ENCODE measurements around the gene RDM1.

The RDM1 gene

DNA sequence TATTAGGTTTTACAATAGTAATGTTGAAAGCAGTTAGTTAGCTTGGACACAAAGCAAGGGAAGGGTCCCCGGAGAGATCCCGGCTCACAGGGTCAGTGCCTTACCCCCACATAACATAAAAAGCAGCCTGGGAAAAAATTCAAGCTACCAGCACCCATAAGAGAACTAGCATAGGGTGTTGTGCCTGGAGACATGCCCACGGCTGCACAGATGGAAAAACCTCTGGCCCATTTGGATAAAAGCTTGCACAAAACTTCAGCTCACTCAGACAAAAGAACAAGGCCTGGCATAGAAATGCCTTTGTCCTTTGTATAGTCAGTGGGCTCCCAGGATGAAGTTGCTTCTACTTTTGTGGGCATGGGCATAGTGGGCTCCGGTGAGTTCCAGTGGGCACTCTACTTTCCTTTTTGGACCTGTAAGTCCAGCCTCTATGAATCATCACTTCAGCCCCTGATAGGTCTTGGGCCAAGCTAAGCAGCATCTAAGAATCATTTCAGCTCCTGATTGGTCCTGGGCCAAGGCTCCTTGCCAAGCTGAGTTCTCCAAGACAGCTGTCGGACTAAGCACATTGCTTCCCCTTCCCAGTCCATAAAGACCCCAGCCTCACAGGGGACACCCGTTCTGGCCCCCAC, 1.3 kb upstream of the RDM1 start:
- no peak for DNase-seq

DNA sequence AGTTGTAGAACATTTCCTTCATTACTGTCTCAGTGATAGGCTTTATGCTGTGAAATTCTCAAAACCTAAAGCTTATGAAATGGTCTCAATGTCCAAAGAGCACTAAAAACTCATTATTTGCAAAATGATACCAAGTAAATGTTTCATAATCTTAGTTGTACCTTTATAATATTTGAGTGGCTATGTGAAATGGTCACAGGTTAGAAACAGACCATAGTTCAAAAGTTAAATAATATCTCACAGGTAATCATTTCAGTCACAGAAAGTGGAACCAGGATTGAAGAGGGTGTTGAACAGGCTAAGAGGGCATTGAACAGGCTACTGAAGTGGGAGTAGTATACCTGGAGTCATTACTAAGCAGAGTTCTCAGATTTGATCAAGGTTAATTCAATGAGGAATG, 2.9 kb downstream of the RDM1 start:
- DNase-seq: no peak

DNA sequence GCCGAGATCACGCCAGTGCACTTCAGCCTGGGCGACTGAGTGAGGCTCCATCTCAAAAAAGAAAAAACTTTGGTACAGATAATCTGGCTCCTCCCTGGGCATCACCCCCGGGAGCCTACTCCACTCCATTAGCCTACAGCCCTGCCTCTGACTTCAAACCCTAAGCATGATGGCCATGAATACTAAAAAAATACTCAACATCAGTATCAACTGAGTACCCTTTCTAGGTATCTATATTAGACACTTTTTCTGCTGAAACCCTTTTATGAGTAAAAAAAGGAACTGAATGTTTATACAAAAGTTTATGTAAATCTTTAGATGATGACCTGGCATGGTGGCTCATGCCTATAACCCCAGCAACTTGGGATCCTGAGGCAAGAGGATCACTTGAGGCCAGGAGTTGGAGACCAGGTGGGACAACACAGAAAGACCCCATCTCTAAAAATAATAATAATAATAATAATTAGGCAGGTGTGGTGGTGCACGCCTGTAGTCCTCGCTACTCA, 6.9 kb downstream of the RDM1 start:
- no peak for DNase-seq

DNA sequence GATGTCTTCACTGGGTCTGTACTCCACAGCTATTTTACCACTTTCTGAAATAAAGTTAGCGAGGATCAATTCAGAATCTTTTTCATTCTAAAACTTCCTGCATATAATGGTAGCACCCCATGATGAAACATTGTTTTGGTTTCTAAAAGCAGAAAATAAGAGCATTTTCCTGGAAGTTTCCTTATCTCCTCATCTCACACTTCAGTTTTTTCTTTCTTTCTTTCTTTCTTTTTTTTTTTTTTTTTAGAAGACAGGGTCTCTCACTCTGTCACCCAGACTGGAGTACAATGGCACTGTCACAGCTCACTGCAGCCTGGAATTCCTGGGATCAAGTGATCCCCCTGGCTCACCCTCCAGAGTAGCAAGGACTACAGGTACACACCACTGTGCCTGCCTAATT, 10.3 kb downstream of the RDM1 start:
- DNase-seq: no peak

GRCh38 chr17:35918665-35919064, 11.9 kb downstream of the RDM1 start:
- DNase-seq: no peak

GRCh38 chr17:35917519-35918213, 12.9 kb downstream of the RDM1 start:
- DNase-seq: no peak

DNA sequence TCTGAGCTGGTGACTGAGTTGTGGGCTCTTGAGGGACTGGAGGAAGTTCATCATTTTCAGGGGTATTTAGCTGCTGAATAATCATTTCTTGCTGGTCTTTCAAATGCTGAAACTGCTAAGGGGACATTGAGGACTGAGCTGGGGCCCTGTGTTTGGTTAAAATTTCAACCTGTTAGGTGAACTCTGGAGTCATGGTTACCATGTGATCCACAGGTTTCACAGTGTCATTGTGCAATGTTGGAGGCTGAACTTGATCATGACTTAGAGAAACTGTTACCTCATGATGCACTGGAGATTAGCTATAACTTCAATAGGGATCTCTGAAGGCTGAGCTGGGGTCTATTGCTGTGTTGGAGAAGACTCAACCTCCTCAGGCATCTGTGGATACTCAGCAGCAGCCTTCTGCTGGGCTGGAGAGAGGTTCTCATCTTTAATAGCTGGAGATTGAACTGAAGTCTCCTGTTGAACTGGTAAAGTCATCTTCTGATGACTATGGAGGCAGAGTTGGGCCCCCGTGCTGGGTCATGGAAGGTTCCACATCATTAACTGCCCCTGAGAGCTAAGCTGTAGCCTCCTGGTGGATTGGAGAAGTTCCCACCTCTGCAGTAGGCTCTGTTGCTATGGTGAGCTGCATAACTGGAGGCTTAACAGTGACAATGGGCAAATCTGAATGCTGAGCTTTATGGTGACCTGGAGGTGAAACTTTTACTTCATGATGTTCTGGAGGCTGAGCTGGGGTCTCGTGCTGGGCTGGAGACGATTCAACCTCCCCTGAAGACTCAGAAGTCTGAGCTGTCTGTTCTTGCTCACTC, 15.2 kb downstream of the RDM1 start:
- DNase-seq: no peak

DNA sequence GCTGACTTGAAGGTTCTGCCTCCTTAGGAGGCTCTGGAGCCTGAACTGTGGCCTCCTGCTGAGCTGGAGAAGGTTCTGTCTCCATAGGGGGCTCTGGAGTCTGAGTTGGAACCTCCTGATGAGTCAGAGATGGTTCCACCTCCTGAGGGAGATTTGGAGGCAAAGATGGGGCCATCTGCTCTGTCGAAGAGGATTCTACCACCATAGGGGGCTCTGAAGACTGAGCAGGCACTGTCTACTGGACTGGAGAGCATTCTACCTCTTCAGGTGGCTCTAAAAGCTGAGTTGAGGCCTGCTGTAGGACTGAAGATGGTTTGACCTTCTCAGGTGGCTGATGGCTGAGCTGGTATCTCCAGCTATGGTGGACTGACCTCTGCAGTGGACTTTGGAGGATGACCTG, 16.2 kb downstream of the RDM1 start:
- no peak for DNase-seq

DNA sequence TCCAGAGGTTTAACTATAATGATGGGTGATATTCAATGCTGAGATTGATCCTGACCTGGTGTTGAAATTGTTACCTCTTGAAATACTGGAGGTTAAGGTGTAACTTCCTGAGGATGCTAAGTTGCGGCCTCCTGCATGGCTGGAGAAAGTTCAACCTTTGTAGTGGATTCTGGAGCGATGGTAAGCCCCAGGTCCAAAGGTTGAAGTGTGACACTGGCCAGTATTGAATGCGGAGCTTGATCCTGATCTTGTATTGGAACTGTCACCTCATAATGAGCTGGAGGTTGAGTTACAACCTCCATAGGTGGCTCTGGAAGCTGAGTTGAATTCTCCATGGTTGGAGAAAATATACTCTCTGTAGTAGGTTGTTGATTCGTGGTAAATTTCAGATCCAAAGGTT, 17.0 kb downstream of the RDM1 start:
- DNase-seq: no peak

DNA sequence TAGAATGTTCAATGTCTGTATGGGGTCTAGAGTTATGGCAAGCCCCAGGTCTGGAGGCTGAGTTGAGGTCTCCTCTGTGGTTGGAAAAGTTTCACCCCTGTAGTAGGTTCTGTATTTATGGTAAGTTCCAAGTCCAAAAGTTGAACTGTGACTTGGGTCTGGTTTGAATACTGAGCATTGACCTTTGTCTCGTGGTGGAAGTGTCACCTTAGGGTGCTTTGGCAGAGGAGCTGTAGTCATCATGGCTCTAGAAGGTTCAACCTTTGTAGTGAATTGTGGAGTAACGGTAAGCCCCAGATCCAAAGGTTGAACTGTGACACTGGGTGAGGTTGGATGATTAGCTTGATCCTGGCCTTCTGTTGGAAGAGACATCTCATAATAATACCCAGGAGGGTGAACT, 17.6 kb downstream of the RDM1 start:
- no peak for DNase-seq

DNA sequence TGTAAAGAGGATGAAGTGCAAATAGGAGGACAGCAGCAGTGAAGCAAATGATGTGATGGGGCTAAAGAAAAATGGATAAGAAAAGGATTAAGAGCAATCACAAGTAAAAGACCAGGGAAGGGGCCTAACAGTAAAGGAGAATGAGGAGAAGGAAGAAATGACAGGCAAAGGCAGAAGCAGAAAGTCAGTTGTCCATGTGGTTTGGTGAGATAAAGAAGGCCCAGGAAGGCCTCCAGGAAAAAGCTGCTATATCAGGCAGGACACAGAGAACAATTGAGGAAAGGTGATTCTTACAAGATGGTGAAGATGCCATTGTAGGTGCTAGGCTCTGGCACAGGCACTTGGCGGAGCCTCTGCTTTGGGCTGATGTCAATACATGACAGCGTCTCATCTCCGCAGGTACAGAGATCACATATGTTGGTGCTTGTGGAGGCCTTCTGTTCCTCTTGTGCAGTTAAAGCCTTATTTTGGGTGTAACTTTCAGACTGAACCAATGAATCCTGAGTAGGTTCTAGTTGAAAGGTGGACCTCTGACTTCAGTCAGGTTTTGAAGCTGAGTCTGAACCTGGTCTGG, 18.1 kb downstream of the RDM1 start:
- DNase-seq: no peak

- DNase-seq: no peak
Measured at GRCh38 chr17:35909408-35909807, 21.2 kb downstream of the RDM1 start.

- no peak for DNase-seq
Measured at GRCh38 chr17:35907691-35908090, 22.9 kb downstream of the RDM1 start.

DNA sequence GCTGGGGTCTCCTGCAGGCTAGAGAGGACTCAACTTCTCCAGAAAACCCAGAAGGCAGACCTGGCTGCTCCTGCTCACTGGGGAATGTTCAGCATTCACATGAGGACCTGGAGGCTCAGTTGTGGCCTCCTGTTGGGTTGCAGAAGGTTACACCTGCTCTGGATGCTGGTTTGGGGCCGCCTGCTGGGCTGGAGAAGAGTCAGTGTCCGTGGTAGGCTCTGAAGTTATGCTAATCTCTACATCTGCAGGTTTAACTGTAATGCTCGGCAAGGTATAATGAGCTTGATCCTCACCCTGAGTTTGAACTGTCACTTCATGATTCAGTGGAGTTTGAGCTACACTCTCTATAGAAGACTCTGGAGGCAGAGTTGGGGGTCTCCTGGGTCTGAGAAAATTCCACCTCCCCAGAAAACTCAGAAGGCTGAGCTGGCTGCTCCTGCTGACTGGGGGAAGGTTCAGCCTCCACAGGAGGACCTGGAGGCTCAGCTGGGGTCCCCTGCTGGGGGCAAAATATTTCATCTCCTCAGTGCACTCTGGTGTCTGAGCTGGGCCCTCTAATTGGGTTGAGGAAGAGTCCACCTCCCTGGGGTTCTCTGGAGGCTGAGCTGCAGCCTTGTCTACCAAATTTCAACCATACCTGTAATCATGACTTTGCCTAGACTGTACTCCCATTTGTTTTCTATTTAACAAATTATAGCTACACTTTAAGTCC, 23.5 kb downstream of the RDM1 start:
- no peak for DNase-seq

DNA sequence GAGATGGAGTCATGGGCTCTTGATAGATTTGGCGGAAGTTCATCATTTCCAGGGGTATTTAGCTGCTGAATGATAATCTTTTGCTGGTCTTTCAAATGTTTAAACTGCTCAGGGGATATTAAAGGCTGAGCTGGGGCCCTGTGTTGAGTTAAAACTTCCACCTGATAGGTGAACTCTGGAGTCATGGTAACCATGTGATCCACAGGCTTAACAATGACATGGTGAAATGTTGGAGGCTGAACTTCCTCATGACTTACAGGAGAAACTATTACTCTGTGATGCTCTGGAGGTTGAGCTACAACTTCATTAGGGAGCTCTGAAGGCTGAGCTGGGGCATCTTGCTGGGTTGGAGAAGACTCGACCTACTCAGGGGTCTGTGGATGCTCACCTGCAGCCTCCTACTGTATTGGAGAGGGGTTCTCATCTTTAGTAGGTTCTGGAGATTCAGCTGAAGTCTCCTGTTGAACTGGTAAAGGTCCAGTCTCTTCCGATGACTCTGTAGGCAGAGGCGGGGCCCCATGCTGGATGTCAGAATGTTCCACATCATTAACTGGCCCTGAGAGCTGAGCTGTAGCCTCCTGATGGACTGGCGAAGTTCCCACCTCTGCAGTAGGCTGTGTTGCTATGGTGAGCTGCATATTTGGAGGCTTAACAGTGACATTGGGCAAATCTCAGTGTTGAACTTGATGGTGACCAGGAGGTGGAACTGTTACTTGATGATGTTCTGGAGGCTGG, 24.2 kb downstream of the RDM1 start:
- no peak for DNase-seq

DNA sequence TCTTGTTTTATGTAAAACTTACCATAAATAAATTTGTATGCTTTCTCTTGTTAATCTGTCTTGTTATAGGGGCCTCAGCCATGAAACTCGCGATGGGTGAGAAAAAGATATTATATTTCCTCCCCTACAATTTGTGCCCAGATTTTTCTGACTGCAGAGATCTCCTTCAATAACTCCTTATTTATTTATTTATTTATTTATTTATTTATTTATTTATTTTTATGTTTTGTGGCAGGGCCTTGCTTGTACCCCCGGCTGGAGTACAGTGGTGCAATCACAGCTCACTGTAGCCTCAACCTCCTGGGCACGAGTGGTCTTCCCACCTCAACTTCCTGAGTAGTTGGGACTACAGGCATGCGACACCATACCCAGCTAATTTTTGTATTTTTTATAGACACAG, 27.1 kb downstream of the RDM1 start:
- no peak for DNase-seq

DNA sequence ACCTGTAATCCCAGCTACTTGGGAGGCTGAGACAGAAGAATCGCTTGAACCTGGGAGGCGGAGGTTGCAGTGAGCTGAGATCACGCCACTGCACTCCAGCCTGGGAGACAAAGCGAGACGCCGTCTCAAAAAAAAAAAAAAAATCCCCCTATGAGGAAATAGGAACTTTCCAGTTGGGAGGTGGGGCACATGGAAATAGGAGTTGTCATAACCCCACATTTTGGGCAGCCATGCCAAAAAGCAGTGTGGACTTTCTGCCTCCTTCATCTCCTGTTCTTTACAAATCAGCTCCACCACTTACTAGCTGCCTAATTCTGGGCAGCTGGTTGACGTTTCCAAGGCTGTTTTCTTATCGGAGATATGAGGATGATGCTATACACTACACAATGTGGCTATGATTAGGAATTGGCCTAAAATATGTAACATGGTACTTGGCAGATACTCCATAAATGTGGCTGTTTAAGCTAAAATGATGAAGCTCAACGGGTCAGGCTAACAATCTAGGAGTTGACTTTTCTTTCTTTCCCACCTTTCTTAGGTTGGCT, 28.9 kb downstream of the RDM1 start:
- no peak for DNase-seq

DNA sequence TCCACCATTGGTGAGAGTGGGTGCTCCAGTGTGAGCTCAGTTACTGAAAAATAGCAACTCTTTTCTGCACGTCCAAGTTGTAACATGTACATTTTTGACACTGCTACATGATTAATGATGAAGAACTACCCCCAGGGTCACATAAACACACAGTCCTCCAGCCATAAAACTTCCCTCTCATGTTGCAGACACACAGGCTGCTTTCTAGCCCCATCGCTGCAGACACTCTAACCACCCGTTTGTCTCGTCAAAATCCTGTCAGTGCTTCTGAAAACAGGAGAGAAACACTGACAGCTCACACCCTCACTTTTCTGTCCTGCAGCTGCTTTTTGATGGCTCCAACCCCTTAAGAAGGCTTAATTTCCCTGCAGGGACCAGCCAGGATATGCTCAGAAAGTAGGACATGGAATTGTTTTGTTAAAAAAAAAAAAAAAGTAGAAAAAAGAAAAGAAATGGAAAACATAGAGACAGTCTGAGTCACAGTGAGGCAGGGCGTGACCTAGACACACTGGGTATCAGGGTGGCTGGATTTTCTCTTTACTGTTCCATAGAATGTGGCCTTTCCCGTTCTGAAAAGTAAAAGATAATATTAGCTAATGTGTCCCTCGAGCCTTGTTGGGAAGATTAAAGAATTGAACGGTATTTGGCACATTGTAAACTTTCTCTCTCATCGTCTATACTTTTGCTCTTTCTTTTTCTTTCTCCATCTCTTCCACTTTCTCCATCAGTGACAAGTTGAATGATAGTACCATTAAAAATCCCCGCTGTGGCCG, 29.7 kb downstream of the RDM1 start:
- no peak for DNase-seq

DNA sequence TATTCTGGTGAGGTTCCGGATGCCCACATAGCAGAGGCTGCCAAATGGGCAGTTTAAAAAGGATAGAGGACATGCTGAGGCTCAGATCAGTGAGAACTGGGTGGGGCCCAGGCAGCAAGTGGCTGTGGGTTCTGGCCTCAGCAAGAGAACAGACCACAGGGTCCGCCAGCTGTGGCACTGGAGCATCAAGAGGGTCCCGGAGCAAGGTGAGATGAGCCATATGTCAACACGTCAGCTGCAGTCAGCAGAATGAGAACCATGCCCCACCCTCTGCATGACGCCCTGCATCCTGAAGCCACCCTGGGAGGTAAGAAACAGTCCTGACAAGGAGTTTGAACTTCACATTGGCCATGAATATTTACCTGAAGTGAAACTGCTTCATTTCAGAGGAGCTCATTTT, 30.3 kb downstream of the RDM1 start:
- no peak for DNase-seq

GRCh38 chr17:35898283-35899070, 32.1 kb downstream of the RDM1 start:
- no peak for DNase-seq
